ENCODE results near the gene CHGA.

DNA sequence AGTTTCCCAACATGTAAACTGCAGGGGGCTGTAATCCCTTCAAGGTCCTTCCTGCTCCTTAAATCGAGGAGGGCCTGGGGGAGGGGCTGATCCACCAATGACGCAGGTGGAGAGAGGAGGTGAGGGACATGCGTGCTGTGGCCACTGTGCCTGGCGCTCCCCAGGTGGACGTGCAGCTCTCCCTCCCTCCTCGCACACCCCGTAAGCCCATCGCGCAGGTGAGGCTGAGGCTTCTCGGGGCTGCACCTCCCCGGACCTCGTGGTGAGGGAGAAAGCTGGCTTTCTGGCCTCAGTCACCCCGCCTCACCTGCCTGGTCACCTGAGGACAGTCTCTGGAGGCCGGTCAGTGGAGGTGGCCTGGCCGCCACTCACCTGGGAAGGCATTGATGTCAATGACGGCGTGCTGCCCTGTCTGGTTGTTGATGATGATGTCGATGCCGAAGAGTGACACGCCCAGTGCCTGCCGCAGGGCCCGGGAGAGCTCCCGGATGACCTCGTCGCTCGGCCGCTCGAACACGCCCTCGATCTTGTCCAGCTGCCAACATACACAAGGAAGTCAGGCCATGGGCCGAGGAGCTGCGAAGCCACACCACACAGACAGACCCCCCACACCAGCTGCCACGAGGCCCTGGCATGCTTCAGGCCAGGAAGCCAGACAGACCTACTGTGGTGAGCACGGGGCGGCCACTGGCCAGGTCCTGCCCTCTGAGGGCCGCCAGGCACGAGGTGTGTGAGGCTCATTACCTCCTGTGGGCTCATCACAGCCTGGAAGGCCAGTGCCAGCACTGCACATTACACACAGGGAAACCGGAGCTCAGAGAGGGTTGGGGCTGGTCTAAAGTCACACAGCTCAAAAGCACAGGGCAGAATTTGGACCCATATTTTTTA is 23.3 kb downstream of the CHGA start:
- TF ChIP-seq POLR2A (IDR thresholded peaks at IDR 0.05) (no peak), CTCF (IDR thresholded peaks at IDR 0.05) (no peak)
